ENCODE results near the gene TMEM200B.

- TF ChIP-seq POLR2A (IDR thresholded peaks at IDR 0.05; ENCODE audit: low read length) (no peak), GATA1 (IDR thresholded peaks at IDR 0.05; ENCODE audit: low read depth, low read length) (no peak)
These were observed 24.4 kb downstream of the TMEM200B start for GRCh38 chr1:29099286-29099685.
